Bronchial epithelial cell (primary cell): ENCODE data around the gene GAK. TPM values are rescaled to one million over a fixed set of nuclear protein-coding genes. Genes with fewer than 3 reads are reported as not detected.
A peak's percentile ranks its signal among the peaks of the same experiment; 100 is the strongest.
"Not testable (repeated sequence)": the region's sequence is repeated elsewhere in the genome, so short reads cannot be mapped to it uniquely, and the experiment has no call there.

Experiments
- DNase-seq: peaks from one replicate; pipeline ENCODE4 v3.0.0-alpha.2; 2010; ENCODE audit warnings: low read depth
- FAIRE-seq: peaks from 2 replicates; lab custom pipeline; 2011; peaks lifted over from hg19 to GRCh38; lab: Jason Lieb, UNC
- H3K27me3 ChIP-seq: 2 replicates; pipeline ENCODE4 v1.5.1; 2011; ENCODE audit warnings: low read length; ENCODE audit not compliant: control insufficient read depth, insufficient read depth
- H3K36me3 ChIP-seq: 2 replicates; pipeline ENCODE4 v1.5.1; 2011; ENCODE audit warnings: low read length; ENCODE audit not compliant: control insufficient read depth, insufficient read depth
- H3K4me3 ChIP-seq: 2 replicates; pipeline ENCODE4 v1.5.1; 2011; ENCODE audit warnings: mild to moderate bottlenecking, low read depth, low read length, control low read depth
- total RNA-seq: library from RNA; depleted of rRNA; stranded (reverse); fragments of >200 nt; gene quantifications from 2 replicates; pipeline ENCODE4 v1.2.1, GENCODE V29; 2014
- TF ChIP-seq, protein P1 (sequence below): IDR thresholded peaks from 2 replicates; pipeline ENCODE4 v1.5.1; 2011; ENCODE audit warnings: mild to moderate bottlenecking, moderate library complexity, low read length, control low read depth, inconsistent platforms; ENCODE audit not compliant: insufficient read depth, severe bottlenecking

The GAK gene
- total RNA-seq: 52.9 and 77.1 TPM in 2 replicates

DNA sequence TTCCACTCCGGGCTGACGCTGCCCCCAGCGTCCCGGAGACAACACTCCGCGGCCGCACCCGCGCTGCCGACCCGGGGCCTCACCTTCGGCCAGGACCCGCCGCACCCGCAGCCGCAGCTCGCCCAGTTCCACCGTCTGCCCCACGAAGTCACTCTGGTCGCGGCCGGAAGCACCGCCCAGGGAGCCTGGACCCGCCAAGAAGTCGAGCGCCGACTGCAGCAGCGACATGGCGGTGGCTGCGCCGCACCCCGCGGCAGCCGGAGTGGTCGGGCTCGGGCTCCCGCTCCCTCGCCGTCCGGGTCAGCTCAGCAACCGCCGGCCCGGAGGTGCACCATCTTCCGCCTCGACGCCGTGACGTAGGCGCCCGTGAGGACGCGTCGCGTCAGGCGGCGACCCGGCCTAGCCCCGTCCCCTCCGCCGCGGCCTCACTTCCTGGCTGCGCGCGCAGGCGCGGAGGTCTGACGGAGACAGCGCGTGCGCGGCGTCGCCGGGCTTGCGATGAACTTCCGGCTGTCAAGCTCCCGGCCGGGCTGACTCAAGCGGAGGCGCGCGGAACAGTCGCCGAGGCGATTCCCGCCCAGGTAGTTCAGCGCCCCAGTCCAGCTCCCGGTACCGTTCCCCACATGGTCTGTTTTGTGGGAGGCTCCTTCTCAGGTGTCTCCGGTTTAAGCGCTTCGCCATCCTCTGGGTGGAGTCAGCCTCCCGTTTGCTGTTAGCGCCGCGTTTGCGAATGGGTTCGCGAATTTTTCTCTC is at the start of gene GAK, which contains the start of gene TMEM175:
Gene GAK, minus strand, starts transcription at position 357 of the 753 bp plus-strand sequence. Its CDS starts 129 bp downstream, at position 228.
Gene TMEM175, plus strand, starts transcription at position 501 of the 753 bp plus-strand sequence. CDS start 15,280 bp downstream, outside the sequence.
- Histone ChIP-seq H3K4me3 (peak within 1 kb of the TSS; percentile 100), H3K27me3 (no peaks in the 10 kb centered on the region), H3K36me3 (peaks cover 7% of the 10 kb centered on the region)
- FAIRE-seq (no peak), DNase-seq (peak; percentile 92)
- TF ChIP-seq, protein P1, sequence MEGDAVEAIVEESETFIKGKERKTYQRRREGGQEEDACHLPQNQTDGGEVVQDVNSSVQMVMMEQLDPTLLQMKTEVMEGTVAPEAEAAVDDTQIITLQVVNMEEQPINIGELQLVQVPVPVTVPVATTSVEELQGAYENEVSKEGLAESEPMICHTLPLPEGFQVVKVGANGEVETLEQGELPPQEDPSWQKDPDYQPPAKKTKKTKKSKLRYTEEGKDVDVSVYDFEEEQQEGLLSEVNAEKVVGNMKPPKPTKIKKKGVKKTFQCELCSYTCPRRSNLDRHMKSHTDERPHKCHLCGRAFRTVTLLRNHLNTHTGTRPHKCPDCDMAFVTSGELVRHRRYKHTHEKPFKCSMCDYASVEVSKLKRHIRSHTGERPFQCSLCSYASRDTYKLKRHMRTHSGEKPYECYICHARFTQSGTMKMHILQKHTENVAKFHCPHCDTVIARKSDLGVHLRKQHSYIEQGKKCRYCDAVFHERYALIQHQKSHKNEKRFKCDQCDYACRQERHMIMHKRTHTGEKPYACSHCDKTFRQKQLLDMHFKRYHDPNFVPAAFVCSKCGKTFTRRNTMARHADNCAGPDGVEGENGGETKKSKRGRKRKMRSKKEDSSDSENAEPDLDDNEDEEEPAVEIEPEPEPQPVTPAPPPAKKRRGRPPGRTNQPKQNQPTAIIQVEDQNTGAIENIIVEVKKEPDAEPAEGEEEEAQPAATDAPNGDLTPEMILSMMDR: no peak

DNA sequence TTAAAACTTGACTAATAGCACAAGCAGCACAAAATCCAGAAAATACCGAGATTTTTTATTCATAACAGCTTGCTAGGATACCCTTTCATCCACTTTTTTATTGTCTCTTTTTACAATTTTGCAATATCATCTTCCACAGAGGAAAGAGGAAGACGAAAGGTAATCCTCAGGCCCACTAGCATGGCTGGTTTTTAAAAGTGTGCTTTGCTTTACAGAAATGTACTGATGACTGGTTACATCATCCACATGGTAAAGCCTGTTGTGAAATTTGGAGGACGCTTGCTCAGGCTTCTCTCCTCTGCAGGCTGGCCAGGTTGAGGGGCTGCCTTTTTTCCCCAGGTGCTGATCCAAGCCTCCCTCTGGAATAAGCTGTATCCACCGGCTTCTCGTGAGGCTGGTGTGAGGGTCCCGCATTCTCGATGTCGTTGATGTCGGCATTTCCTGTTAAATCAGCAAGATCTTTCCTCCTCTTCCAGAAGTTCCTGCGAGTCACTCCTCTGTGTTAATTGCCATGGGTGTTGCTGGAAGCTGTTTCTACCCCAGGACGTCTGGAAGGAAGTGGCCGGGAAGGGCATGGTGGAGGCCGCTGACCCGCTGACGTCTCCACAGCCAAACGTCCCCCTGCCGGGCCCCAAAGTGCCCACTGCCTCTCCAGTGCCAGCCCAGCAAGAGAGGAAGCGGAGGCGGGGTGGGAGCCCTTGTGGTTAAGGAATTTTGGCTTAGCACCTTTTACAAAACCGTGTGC is 47.0 kb upstream of the GAK start:
- TF ChIP-seq, protein P1: no peak
- FAIRE-seq: peak; percentile 28
- DNase-seq: peak; percentile 61
- no peaks in the 10 kb centered on the region for H3K36me3 ChIP-seq
- no peak overlapping the region for H3K4me3 ChIP-seq
- no peaks in the 10 kb centered on the region for H3K27me3 ChIP-seq

DNA sequence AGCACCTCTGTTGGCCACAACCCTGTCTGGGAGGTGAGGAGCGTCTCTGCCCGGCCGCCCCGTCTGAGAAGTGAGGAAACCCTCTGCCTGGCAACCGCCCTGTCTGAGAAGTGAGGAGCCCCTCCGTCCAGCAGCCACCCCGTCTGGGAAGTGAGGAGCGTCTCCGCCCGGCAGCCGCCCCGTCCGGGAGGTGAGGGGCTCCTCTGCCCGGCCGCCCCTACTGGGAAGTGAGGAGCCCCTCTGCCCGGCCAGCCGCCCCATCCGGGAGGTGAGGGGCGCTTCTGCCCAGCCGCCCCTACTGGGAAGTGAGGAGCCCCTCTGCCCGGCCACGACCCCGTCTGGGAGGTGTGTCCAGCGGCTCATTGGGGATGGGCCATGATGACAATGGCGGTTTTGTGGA is 43.9 kb upstream of the GAK start:
- H3K36me3 ChIP-seq, FAIRE-seq, H3K4me3 ChIP-seq, H3K27me3 ChIP-seq, DNase-seq: not testable (repeated sequence)

DNA sequence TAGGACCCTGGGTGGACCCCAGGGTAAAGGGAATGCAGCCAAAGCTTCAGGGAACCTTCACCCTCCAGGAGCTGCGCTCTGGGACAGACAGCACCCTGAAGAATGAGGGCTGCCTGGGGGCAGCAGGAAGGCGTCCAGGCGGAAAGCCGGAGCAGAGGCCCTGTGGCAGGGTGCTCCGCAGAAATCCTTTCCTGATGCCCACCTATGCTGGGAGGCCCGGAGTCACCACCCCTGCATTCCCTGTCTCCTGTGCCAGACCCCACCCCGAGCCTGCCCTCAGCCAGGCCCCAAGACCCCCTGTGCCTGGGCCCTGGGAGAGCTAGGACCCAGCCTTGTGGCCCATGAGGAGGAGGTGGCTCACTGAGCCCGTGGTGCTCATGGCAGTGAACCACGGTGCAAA is 42.6 kb upstream of the GAK start:
- TF ChIP-seq, protein P1: no peak
- H3K36me3 ChIP-seq: peaks cover 3% of the 10 kb centered on the region
- no peaks in the 10 kb centered on the region for H3K27me3 ChIP-seq
- H3K4me3 ChIP-seq: no peak overlapping the region
- no peak for FAIRE-seq
- no peak for DNase-seq

DNA sequence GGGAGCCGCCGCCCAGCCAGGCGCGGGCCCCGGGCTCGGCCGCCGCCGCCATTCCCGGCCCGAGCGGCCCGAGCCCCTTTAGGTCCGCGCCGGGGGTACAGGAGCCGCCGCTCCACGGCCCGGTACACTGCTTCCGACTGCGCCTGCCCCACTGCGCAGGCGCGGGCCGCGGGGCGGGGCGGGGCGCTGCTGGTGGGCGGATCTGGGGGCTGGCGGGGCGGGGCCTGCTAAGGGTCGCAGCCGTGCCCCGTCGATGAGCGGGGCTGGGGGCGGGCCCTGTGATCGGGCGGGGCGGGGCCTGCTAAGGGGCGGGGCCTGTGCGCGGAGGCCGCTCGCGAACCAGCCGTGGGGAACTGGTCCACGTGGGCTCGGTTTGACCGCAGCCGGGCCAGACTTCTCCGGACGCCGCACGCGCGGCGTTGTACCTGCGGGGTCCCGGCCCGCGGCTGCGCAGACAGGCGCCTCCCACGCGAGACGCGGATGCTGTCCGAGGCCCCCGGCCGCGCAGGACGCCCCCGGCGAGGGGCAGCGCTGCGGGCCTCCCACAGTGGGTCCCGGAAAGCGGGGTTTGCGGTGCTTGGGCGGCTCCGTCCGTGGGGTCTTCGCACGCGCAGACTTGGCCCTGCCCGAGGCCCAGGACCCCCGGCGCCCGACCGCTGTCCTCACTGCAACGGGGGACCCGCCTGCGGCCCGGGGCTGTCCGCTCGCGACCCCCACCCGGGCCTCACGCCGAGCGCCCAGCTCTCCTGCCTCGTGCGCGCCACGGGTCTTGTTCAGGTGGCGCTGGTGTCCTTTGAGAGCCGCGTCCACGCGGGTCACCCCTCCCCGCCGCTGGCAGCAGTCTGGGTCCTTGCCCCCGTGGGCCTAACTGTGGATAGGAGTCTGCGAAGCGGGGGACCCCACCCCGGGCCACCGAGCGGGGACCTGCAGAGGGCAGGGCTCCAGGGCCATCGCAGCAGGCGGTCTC is 41.6 kb upstream of the GAK start, which contains the start of gene DGKQ:
Gene DGKQ, minus strand, starts transcription at position 139 of the 967 bp plus-strand sequence. Its CDS starts 87 bp downstream, at position 52.
- Histone ChIP-seq H3K36me3 (peaks cover 3% of the 10 kb centered on the region), H3K27me3 (no peaks in the 10 kb centered on the region), H3K4me3 (peak within 1 kb of the TSS; percentile 77)
- TF ChIP-seq, protein P1: no peak
- no peak for DNase-seq
- FAIRE-seq: no peak
